Ishikawa (cell line): ENCODE measurements around the gene CCL17.

ENCODE experiments used
- CEBPB ChIP-seq: IDR thresholded peaks from 2 replicates; pipeline ENCODE4 v1.6.1; 2012
- CREB1 ChIP-seq: IDR thresholded peaks from 2 replicates; pipeline ENCODE4 v1.6.1; 2012; ENCODE audit warnings: low read depth
- EGR1 ChIP-seq: IDR thresholded peaks from 2 replicates; pipeline ENCODE4 v1.6.1; 2012
- EP300 ChIP-seq: IDR thresholded peaks from 2 replicates; pipeline ENCODE4 v1.6.1; 2012; ENCODE audit warnings: borderline replicate concordance
- FOXM1 ChIP-seq: IDR thresholded peaks from 2 replicates; pipeline ENCODE4 v1.6.1; 2012; ENCODE audit warnings: low read depth, borderline replicate concordance
- MAX ChIP-seq: IDR thresholded peaks from 2 replicates; pipeline ENCODE4 v1.6.1; 2012
- NFIC ChIP-seq: IDR thresholded peaks from 2 replicates; pipeline ENCODE4 v1.6.1; 2012
- RAD21 ChIP-seq: IDR thresholded peaks from 2 replicates; pipeline ENCODE4 v1.6.1; 2012; ENCODE audit warnings: low read depth
- REST ChIP-seq: IDR thresholded peaks from 2 replicates; pipeline ENCODE4 v1.6.1; 2012; ENCODE audit warnings: low read depth, mild to moderate bottlenecking
- TAF1 ChIP-seq: IDR thresholded peaks from 2 replicates; pipeline ENCODE4 v1.6.1; 2012; ENCODE audit warnings: low read depth, mild to moderate bottlenecking
- TCF12 ChIP-seq: IDR thresholded peaks from 2 replicates; pipeline ENCODE4 v1.6.1; 2012; ENCODE audit warnings: low read depth
- TEAD4 ChIP-seq: IDR thresholded peaks from 2 replicates; pipeline ENCODE4 v1.6.1; 2012
- USF1 ChIP-seq: IDR thresholded peaks from 2 replicates; pipeline ENCODE4 v1.6.1; 2012
- YY1 ChIP-seq: IDR thresholded peaks from 2 replicates; pipeline ENCODE4 v1.6.1; 2012; ENCODE audit warnings: low read depth
- ZBTB7A ChIP-seq: IDR thresholded peaks from 2 replicates; pipeline ENCODE4 v1.6.1; 2012; ENCODE audit warnings: low read depth

CCL17 gene

GRCh38 chr16:57387598-57388354, 16.8 kb upstream of the CCL17 start:
- TF ChIP-seq MAX (no peak), TCF12 (no peak), YY1 (no peak)

- TF ChIP-seq CEBPB (no peak), REST (no peak), EGR1 (no peak), EP300 (no peak), USF1 (no peak), CREB1 (no peak), NFIC (no peak), TCF12 (no peak), TAF1 (no peak), TEAD4 (no peak), RAD21 (no peak), MAX (no peak), ZBTB7A (no peak), YY1 (no peak), FOXM1 (no peak)
Observed at GRCh38 chr16:57388359-57389086, 16.0 kb upstream of the CCL17 start.

GRCh38 chr16:57389087-57389468, 15.5 kb upstream of the CCL17 start:
- no peak for TF ChIP-seq NFIC
- no peak for TF ChIP-seq CEBPB
- no peak for TF ChIP-seq EGR1
- TF ChIP-seq TCF12 = no peak
- TF ChIP-seq REST = no peak
- TF ChIP-seq CREB1 = no peak
- no peak for TF ChIP-seq TEAD4
- no peak for TF ChIP-seq USF1
- no peak for TF ChIP-seq TAF1
- TF ChIP-seq FOXM1 = no peak
- no peak for TF ChIP-seq EP300
- TF ChIP-seq YY1 = no peak
- TF ChIP-seq ZBTB7A = no peak
- no peak for TF ChIP-seq MAX
- no peak for TF ChIP-seq RAD21

- TF ChIP-seq EGR1 = no peak
- no peak for TF ChIP-seq NFIC
- TF ChIP-seq FOXM1 = no peak
Observed at GRCh38 chr16:57390636-57391295, 13.8 kb upstream of the CCL17 start.

- no peak for TF ChIP-seq RAD21
Observed at GRCh38 chr16:57391300-57391699, 13.3 kb upstream of the CCL17 start.

GRCh38 chr16:57391708-57392107, 12.9 kb upstream of the CCL17 start:
- peak; percentile 35; the same call in 1 of the 2 replicates for TF ChIP-seq REST
- TF ChIP-seq CEBPB = no peak
